ENCODE measurements around the gene CCDC88B.

The CCDC88B gene

DNA sequence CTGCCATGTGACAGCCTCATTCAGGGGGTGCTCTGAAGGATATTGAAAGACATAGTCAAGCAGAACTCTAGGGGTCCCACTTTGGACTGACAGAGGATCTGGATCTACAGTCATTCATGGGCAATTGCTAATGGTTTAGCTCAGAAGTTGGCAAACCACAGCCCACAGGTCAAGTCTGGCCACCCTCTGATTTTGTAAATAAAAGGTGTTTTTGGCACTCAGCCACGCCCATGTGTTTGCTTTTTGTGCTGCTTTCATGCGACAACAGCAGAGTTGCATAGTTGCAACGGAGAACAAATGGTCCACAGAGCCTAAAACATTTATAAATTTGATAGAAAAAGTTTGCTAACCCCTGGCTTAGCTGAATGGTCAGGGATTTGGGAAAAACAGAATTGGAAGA, 60.7 kb downstream of the CCDC88B start:
- TF ChIP-seq POLR2A (IDR thresholded peaks at IDR 0.05; ENCODE audit: low read depth, low read length) (no peak), POLR2AphosphoS5 (IDR thresholded peaks at IDR 0.05; ENCODE audit: low read depth, low read length) (no peak), TAF1 (IDR thresholded peaks at IDR 0.05; ENCODE audit: borderline replicate concordance, low read depth, low read length) (no peak)
- no peak for DNase-seq (ENCODE audit: insufficient read length)
- no peak for FAIRE-seq

DNA sequence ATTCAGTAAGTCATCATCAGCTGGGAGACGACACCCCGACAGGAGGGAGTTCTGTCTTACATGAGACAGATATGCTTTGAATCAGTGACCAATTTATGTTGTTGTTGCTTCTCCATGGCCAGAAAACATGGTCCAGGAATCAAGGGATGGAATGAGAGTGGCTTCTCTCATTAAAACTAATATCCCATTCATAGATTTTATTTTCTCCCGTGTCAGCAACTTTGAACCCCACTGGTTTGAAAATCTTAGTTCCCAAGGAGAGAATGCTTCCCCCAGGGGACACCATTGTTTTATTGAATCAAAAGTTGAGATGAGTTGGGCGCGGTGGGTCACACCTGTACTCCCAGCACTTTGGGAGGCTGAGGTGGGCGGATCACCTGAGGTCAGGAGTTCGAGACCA, 61.8 kb downstream of the CCDC88B start:
- no peak for TF ChIP-seq POLR2A (IDR thresholded peaks at IDR 0.05; ENCODE audit: low read depth, low read length)
- no peak for TF ChIP-seq POLR2AphosphoS5 (IDR thresholded peaks at IDR 0.05; ENCODE audit: low read depth, low read length)
- TF ChIP-seq TAF1 (IDR thresholded peaks at IDR 0.05; ENCODE audit: borderline replicate concordance, low read depth, low read length), result no peak
- FAIRE-seq (no peak), DNase-seq (ENCODE audit: insufficient read length) (no peak)

DNA sequence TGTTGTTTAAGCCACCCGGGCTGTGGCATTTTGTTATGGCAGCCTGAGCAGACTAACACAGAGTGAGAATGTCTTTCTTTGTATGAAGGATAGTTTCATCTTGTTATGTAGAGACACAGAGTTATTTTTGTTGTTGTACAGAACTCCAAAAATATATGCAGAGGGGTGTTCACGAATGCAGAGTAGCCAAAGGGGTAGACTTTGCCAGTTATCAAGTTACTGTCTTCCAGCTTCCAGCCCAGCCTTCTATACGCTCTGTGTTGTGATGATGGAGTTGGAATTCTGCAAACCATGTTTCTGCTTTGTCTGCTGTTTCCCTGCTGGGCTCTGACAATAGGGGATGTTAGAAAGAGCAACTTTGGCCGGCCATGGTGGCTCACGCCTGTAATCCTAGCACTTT, 63.1 kb downstream of the CCDC88B start:
- DNase-seq (ENCODE audit: insufficient read length) (no peak), FAIRE-seq (no peak)
- TF ChIP-seq POLR2AphosphoS5 (IDR thresholded peaks at IDR 0.05; ENCODE audit: low read depth, low read length) (no peak), POLR2A (IDR thresholded peaks at IDR 0.05; ENCODE audit: low read depth, low read length) (no peak), TAF1 (IDR thresholded peaks at IDR 0.05; ENCODE audit: borderline replicate concordance, low read depth, low read length) (no peak)

DNA sequence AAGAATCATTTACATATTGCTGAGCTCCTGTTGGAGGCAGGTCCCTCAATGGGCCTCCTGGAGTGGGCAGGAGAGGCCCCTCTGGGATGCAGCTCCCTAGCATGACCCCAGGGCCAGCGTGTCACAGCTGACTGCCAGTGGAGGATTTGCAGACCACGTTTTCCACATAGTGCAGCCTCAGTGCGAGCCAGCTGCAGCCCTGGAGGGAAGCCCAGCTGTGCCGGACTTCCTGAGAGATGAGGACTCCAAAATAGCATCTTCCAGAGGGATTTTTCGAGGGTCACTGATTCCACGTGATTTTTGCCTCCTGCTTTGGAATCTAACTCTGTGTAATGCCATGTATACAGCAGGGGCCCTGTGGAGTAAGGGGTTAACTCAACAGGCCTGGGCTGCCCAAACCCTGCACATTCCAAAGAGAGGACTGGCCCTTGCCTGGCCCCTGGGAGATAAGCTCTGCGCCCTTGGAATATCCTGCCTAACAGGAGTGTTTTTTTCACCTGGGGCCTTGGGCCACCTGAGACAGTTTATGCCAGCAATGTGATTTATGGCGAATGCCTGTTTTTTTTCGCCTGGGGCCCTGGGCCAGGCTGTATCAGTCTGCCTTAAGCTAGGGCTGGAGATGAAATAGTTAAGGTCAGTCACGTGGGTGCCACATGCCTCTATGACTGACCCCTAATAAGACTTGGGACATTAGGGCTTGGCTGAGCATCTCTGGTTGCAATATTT, 66.4 kb downstream of the CCDC88B start:
- no peak for TF ChIP-seq POLR2A (IDR thresholded peaks at IDR 0.05; ENCODE audit: low read depth, low read length)
- no peak for DNase-seq (ENCODE audit: insufficient read length)
- FAIRE-seq, result no peak
